Stimulated activated CD8-positive, alpha-beta memory T cell treated with anti-CD3 and anti-CD28 coated beads, Interleukin-4, amount 100 ng/mL, for 24 hours (primary cell): ENCODE results near the gene MAN2B2.

Experiments used
- DNase-seq: peaks from one replicate; pipeline ENCODE4 v3.0.0-alpha.2; 2020; ENCODE audit warnings: low read depth

Gene MAN2B2

DNA sequence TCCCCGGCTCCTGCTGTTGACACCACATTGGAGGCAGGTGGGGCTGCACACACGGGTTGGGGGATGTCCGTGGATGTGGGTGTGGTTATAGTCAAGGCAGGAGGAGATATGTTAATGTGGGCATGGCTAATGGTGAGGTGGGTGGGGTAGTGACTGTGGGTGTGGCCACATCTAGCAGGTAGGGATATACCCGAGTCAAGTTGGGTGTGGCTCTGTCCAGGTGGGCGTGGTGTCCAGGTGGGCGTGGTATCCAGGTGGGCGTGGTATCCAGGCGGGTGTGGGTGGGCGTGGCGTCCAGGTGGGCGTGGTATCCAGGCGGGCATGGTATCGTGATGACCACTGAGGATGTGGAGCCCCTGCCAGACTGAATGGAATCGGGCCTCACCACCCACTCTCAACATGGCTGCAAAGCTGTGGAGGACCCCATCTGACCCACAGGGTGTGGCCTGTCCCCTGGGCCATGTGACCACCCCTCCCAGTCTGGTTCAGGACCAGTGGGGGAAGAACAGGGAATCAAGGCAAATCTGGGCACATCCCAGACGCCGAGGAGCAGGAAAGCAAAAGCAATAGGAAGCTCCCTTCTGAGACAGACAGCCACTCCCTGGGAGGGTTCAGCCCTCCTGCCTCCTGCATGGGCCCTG is 21.0 kb downstream of the MAN2B2 start:
- no peak for DNase-seq

DNA sequence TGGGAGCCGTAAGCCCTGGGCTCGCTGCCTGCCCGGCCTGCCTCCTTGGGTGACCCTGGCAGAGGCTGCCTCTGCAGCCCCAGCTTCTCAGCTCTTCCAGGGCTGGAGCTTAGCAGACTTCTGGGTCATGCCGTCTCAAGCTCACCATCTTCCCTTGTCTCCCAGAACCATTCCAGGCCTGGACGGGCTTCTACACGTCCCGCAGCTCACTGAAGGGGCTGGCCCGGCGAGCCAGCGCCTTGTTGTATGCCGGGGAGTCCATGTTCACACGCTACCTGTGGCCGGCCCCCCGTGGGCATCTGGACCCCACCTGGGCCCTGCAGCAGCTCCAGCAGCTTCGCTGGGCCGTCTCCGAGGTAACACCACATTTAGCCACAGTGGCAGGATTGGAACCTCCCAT is 22.0 kb downstream of the MAN2B2 start:
- no peak for DNase-seq

DNA sequence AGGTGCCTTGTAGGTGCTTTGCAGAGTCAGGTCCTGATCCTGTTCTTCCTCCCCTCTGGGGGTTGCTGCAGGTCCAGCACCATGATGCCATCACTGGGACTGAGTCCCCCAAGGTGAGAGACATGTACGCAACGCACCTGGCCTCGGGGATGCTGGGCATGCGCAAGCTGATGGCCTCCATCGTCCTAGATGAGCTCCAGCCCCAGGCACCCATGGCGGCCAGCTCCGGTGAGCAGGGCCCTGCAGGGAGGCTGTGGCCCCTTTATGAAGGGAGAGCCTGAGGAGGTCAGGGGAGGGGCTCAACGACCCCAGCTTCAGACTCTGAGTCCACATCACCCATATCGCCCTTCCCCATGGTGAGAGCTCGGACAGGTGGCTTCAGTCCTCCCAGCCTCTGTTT is 23.1 kb downstream of the MAN2B2 start:
- DNase-seq, result no peak

DNA sequence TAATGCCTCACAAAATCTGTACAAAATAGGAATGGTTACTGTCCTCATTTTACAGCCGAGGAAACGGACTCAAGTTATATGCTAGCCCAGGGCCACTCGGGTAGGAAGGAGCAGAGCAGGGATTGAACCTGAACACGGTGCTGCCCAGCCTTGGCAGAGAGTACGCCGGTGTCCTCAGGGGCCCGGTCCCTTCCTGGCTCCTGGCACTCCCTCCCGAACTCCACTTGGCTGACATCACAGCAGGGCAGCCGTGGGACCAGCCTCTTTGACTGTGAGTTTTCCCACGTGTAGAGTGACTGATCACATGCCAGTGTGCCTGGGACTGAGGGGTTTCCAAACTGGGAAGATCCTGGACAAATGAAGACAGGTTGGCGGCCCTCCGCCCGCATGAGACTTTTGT is 23.7 kb downstream of the MAN2B2 start:
- DNase-seq, result no peak

DNA sequence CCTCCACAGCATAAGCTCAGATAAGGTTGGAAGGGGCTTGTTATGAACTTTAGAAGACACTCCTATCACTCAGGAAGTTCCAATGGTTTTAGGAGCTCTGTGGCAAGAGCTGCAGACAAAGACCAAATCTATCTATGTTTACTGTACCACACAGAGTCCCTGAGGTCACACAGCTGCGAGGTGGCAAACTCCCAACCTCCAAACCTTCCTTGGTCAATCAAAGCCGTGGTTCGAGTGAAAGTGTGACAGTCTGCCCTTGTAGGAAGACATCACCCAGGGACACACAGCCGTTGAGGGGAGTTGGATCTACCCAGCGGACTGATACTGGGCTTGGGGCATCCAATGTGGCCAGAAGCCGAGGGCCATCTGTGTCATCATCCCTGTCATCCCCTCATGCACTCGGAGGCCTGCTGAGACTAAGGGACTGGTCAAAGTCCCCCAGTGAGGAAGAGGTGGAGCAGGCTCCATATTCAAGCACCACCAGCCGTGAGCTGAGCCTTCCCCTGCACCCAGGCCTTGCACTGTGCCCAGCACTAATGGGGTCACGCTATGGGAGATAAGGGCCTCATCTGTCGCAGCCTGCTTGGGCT is 26.8 kb downstream of the MAN2B2 start:
- DNase-seq, result no peak

DNA sequence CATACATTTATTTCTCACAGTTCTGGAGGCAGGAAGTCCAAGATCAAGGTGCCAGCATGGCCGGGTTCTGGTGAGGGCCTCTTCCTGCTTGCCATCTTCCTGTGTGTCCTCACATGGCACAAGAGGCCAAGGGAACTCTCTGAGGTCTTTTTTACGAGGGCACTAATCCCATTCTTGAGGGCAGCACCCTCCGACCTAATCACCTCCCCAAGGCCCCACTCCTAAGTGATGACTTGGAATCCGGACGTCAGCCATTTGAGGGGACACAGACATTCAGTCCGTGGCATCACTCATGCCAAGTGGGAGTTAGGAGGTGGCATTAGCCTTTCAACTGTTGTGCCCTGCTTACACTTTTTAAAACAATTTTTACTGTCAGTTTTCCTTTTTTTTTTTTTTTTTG is 27.3 kb downstream of the MAN2B2 start:
- DNase-seq, result no peak

DNA sequence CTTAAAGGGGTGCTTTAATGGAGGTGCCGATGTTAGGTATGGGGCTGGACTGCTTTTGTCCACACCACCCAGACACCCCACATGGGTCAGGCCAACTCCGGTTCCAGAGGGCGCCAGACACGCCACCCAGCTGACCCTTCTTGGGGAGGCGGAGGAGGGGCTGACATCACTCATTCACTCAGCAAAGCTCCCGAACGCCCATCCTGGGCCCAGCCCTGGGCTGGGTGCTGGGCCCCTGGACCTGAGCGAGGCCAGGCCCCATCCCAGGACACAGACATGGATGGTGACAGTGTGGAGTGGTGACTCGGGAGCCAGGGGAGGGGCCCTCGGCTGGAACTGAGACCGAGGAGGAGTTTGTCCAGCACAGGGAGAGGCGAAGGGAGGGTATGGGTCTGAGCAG is 28.1 kb downstream of the MAN2B2 start:
- DNase-seq, result no peak

DNA sequence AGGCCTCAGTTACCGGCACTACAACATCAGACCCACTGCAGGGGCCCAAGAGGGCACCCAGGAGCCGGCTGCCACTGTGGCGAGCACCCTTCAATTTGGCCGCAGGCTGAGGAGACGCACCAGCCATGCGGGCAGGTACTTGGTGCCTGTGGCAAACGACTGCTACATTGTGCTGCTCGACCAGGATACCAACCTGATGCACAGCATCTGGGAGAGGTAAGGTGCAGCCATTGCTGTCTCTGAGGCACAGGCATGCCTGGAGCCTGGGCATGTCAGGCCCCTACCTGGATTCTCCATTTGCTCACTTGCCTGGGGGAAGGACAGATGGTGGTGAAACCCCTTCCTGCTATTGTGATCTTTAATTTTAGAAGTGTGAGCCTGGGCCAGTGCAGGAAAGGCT is 30.1 kb downstream of the MAN2B2 start:
- no peak for DNase-seq

DNA sequence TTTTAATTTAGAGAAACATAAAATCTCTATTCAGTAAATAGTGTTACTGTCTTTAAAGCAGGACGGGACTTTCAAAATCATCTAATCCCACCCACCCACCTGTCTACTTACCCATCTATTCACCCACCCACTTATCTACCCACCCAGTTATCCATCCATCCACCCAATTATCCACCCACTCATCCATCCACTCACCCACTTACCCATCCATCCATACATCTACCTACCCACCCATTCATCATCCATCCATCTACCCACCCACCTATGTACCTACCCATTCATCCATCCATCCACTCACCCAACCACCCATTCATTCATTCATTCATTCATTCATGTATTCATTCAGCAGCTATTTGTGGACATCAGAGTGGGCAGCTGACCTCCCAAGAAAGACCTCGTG is 30.6 kb downstream of the MAN2B2 start:
- no peak for DNase-seq

DNA sequence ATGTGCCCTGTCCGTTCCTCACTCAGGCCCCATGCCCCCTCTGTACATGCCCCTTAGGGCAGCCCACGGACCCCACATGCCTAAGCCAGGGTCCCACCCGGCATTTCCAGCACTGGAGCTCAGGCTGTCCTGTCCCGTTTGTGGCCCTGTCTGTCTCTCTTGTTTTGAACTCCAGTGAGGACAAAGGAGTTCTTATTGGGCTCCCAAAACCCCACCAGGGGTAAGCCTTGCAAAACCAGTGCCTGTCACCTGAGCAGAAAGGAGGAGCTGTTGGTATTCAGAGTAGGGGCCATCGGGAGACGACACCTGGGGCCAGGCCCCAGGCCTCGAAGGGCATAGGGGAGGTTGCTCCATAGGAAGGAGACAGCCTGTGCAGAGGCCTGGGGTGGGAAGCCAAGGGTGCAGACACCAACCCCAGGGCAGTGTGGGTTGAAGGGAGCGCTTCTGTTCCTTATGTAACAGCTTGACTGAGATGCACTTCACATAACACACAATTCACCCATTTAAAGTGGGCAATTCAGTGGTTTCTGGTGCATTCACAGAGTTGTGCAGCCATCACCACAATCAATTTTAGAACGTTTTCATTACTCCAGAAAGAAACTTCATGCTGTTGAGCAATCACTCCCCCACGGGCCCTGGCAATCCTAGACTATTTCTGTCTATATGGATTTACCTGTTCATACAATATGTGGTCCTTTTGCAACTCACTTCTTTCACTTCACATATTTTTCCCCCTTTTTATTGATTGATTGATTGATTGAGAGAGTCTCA is 31.7 kb downstream of the MAN2B2 start:
- no peak for DNase-seq

DNA sequence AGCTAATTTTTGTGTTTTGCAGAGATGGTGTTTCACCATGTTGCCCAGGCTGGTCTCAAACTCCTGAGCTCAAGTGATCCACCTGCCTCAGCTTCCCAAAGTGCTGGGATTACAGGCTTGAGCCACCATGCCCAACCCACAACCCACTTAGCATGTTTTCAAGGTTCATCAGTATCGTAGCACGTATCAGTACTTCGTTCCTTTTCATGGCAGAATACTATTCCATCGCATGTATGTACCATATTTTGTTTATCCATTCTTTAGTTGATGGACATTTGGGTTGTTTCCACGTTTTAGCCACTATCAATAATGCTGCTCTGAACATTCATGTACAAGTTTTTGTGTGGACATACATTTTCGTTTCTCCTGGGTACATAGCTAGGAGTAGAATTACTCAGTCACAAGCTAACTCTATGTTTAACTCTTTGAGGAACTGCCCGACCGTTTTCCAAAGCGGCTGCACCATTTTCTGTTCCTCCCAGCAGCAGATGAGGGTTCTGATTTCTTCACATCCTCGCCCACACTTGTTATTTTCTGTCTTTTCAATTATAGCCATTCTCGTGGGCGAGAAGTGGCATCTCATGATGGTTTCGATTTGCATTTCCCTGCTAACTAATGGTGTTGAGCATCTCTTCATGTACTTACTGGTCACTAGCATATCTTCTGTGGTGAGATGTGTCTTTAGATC is 32.5 kb downstream of the MAN2B2 start:
- DNase-seq, result no peak

DNA sequence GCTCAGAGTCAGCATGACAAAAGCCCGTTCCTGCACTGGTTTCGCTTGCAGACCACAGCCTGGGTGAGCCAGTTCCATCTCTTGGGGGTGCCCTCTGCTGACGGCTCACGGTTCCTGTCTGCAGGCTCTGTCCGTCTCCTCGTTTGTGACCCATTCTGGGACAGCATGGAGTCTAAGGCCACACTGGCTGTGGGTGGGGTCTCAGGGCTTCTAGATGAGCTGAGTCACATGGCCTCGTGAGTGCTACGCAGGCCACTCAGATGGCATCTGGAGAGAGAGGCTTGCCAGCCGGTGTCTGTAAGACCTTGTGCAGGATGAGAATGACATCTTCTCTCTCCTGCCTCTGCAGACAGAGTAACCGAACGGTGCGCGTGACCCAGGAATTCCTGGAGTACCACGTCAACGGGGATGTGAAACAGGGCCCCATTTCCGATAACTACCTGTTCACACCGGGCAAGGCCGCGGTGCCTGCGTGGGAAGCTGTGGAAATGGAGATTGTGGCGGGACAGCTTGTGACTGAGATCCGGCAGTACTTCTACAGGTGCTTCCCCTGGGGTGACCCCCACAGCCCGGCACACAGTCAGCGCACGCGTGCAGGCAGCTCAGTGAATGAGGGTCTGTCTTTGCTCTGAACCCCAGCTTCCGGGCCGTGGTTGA is 33.9 kb downstream of the MAN2B2 start:
- DNase-seq, result no peak

DNA sequence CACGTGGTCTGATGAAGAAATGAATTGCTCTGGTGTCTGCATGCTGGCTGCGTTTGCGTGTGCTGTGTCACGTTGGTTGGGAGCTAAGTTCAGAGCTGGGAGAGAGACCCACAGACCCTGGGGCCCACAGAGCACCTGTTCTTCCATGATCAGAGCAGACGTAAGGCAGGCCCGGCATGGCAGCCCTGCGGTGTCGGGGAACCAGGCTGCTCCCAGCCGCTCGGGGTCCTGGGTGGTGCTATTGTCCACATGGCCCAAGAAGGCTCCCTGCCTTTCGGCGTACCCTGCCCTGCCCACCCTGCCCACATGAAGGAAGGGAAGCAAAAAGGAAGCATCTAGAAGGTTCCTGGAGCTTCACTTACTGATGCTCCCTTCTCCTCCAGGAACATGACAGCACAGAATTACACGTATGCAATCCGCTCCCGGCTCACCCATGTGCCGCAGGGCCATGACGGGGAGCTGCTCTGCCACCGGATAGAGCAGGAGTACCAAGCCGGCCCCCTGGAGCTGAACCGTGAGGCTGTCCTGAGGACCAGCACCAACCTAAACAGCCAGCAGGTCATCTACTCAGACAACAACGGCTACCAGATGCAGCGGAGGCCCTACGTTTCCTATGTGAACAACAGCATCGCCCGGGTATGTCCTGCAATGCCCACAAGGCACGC is 34.6 kb downstream of the MAN2B2 start:
- no peak for DNase-seq

DNA sequence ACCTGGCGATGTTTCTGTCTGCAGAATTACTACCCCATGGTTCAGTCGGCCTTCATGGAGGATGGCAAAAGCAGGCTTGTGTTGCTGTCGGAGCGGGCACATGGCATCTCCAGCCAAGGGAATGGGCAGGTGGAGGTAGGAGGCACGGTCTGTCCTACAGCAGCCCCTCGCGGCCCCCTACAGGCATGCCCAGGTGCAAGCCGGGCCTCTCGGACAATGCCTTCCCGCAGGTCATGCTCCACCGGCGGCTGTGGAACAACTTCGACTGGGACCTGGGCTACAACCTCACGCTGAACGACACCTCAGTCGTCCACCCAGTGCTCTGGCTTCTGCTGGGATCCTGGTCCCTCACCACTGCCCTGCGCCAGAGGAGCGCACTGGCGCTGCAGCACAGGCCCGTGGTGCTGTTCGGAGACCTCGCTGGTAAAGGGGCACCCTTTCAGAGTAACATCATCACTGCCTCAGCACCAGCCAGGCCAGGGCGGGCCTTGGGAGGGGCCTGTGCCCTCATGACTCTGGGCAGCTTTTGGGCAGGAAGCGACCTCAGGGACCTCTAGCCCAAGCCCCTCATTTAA is 36.0 kb downstream of the MAN2B2 start:
- no peak for DNase-seq

DNA sequence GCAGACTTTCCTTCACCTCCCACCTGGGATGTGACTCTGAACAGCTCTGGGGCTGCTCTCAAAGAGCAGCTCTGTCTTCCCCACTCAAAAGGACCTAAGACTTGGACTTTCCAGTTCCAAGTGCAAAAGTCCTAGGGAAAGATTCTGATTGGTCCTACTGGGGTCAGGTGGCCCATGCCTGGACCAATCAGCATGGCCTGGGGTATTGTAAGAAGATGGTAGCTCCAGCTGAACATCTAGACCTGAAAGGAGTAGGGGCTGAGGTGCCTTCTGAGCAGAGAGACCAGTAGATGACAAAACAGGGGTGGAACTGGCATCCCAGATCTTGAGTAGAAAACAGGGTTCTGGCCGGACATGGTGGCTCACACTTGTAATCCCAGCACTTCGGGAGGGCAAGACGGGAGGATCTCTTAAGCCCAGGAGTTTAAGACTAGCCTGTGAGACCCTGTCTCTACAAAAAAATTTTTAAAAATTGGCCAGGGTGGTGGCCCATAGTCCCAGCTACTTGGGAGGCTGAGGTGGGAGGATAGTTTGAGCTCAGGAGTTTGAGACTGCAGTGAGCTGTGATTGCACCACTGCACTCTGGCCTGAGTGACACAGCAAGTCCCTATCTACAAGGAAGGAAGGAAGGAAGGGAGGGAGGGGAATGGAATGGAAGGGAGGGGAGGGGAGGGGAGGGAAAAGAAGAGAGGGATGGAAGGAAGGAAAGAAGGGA is 38.1 kb downstream of the MAN2B2 start:
- no peak for DNase-seq

DNA sequence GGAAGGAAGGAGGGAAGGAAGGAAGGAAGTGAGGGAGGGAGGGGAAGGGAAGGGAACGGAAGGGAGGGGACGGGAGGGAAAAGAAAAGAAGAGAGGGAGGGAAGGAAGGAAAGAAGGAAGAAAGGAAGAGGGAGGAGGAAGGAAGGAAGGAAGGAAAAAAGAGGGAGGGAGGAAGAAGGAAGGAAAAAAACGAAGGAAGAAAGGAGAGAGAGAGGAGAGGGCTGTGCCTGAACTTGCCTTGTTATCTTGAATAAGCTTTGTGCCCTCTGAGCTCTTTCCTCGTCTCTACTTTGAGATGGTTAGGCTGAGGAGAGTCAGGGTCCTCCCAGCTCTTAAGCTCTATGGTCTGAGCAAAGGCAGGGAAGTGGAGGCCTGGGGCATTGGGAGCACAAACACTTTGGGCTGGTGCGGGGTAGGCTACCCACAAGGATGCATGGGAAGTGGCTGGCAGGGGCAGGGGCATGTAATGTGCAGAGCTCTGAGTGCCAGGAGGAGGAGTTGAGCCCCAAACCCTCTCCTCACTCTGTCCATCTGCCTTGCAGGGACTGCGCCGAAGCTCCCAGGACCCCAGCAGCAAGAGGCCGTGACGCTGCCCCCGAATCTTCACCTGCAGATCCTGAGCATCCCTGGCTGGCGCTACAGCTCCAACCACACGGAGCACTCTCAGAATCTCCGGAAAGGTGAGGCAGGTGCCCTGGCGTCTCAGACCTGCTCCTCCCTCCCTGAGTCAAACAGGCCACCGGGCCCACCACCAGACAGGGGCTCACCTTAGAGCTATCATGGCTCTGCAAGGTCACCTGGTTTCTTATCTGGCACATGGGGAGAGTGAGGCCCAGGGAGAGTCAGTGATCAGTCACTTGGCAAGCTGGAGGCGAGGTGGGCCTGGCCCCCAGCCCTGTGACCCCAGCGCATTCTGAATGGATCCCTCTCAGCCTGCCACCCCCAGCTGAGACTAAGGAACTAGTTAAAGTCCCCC is 39.0 kb downstream of the MAN2B2 start:
- DNase-seq, result no peak

DNA sequence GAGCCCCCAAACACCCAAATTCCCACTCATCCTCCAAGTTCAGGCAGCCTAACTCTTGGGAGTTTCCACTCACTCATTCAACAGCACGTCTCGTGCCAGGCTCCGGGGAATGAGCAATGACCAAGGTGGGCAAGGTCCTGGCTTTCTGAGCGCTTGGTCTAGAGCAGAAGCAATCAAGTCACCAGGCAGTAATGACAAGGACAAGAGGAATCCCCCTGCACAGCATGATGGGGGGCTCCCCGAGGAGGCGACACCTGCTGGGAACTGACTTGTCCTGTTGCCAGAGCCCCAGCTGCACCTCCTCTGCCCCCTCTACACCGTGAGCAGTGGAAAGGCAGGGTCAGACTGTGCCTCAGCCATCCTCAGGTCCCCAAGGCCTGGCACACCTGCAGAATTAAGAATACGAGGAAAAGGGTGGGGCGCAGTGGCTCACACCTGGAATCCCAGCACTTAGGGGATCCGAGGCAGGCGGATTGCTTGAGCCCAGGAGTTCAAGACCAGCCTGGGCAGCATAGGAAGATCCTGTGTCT is 39.8 kb downstream of the MAN2B2 start:
- no peak for DNase-seq

DNA sequence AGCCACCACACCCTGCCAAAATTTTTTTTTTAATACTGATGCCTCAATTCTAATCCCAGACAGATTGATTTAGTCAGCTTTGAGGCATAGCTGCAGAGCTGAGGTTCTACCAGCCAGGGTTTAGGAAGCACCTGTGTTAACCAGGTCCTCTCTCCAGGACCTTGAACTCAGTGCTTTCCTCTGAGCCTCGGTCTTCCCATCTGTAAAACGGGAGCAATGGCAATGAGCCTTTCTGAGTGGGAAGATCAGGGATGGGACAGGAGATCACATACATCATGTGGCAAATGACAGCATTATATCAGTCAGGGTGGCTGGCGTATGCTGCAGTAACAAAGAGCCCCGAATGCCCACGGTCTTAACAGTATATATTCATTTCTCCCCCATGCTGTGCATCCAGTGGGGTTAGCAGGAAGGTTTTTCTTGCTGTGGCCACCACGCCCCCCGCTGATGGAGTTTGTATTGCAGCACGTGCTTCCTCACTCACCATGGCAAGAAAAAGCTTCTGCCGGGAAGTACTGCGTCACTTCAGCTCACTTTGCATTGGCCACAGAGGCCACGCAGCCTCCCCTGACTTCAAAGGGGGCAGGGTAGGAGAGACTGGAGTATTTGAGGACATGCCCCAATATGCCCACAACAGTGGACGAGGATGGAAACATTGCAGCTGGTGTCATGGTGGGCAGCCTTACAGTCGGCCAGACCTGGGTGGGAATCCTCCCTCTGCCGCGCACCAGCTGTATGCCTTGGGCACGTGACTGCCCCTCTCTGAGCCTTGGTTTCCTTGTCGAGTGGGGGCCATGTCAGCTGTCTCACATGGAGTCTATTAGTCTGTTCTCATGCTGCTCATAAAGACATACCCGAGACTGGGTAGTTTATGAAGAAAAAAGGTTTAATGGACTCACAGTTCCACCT is 41.4 kb downstream of the MAN2B2 start:
- no peak for DNase-seq
